ENCODE results near the gene SCARF2.

The SCARF2 gene

DNA sequence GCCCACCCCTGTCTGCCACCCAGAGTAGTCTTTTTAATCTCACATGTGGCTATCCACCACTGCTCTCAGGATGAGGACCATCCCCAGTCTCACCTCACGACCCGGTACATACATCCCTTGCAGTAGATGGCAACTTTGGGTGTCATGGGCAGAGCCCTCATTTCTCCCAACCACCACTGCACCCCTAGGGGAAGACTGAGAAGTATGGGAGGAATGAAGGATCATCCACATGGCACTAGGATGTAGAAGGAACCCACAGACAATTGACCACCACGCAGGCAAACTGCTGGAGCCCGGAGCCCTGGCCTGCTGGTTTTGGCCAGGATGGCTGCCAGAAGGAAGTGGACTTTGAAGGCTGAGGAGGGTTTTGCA, 1.9 kb upstream of the SCARF2 start:
- no peak for DNase-seq (ENCODE audit: low read depth)

DNA sequence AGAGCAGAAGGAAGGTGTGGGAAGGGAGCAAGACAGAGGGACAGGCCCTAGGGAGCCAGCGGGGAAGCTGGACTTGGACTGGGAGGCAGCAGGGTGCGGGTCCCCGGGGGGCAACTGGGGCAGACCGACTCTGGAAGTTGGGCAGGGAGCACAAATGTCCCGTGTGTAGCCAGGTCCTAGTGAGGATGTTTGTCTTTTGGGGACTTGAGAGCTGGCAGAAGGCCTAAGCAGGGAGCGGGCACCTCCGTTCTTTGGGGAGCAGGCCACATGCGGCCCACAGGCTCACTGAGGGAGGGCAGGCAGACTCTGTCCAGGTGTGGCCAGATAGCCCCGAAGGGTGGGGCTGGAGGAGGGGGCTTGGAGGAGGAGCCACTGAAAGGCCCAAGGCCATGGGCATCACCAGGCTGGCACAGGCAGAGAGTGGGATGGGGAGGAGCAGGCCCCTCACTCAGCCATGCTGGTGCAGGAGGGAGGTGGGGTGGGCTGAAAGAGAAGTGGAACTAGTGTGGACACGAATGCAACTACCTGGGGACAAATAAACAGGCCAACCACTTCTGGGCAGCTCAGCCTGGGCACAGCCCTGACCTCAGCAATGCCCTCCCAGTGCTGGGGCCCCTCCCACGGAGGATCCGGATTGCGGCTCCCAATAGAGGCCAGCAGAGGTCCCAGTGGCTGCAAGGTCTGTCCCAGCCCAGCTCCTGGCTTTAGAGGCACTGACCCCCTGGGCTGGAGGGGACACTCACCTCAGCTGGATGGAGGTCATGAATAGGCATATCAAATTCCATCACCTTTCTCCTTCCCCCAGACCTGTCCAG, 1.3 kb upstream of the SCARF2 start:
- DNase-seq (ENCODE audit: low read depth): no peak

DNA sequence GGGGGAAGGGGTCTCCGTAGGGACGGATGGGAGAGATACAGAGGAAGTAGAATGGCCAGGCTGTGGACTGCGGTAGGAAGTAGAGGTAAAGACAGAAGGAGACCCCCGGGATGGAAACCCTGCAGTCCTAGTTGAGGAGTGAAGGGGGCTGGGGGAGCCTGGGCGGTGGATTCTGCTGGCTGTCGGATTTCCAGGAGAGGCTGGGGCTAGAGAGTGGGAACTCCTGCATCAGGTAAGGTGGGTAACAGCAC, 727 bp upstream of the SCARF2 start:
- no peak for DNase-seq (ENCODE audit: low read depth)

DNA sequence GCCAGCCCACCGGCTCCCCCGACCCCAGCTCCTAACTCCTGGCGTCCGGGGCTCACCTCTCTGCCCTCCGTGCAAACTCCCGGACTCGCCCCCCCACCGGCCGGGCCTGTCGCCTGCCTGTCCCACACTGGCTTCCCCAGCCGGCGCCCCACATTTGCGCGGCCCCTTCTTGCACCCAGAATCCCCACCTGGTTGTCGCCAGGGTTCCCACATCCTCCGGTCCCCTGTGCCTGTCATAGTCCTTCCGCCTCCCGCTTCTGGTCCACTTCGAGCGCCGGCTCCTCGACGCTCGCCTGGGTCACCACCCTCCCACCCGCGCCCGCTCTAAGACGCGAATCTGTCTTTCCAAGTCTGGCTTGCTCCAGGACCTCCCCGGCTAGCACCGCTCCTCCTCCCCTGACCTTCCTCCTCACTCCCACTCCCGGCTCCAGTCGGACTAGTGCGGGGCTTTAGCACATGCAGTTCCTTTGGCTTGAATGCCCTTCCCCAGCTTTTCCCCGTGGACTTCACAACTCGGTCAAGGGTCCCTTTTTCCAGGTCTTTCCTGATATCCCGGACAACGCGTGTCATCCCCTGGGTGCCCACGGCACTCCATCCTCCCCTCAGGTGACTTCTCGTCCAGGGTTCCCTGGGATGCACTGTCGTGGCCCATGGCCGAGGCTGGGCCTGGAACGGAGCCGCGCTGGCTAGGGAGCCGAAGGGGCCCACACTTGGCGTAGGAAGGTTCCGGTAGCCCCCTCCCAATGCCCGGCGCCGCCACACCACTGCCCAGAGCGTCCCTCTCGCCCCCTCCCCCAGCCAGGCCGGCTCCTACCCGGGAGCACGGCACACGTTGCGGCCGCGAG, 635 bp downstream of the SCARF2 start:
- DNase-seq (ENCODE audit: low read depth): no peak

DNA sequence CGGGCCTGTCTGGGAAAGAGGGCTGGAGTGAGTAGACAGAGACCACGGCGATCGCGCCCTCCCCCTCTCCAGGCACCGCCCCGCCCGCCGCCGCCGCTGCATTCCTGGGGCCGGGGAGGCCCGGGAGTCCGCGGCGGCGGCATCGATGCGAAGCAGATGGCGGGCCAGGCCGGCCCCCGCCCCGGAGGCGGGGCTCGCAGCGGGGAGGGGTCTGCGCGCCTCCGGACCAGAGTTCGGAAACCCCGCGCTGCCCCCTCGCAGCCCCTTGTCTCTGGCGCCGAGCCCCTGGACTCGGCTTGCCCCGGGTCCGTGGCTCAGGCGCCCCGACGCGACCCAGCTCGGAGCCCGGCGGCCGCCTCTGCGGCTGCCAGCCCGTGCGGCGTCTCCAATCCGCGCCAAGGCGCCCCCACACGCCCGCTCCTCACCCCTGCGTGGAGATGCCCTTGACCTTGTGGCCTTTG, 1.3 kb downstream of the SCARF2 start:
- DNase-seq (ENCODE audit: low read depth): no peak

DNA sequence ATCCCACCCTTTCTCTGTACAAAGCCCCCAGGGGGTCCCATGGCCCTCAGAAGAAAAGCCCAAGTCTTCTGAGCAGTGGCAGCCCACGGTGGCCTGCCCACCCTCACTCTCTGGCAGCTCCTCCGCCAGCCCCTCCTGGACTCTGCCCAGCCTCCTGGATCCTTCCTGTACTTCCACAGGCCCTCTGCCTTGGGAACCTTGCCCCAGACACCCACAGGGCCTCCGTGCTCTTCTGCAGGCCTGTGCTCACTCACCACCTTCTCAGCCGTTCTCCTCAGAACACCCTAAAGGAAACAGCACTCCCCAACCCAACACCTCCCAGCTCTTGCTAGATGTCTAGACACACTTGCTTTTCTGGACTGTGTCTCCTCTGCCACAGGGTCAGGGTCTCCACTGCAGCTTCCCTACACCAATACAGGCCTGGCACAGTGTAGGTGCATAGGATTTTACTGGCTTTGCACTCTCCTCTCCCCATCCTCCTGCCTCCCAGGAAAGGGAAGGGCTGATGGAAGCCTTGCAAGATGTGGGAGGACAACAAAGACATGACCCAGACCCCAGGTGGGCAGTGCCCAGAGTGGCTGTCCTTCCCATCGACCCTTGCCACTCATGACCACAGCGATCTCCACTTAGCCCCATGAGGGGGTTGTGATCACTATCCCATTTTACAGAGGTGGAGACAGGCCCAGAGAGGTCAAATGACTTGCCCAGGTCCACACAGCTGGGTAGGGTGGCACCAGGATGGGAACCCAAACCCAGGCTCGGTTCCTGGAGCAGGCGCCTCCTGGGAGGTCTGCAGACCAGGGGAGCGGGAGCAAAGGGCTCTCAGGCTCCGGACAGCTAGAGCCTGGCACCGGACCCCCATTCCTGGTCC, 2.0 kb downstream of the SCARF2 start:
- DNase-seq (ENCODE audit: low read depth): no peak

DNA sequence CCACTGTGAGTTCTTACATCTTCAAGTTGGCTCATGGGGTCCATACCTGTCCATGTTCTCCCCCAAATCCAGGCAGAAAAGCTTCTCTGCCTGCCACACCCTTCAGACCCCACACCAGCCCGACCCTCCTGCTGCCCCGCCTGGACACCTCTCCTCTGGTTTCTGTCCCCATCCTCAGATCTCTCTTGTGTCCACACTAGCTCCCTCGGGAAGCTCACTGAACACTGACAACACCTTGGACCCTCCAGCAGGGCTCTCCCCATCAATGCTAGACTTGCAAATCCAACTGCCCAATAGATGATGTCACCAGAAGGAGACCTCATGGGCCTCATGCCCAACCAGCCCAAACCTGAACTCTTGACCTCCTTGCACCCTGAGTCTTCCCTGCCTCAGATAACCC, 2.9 kb downstream of the SCARF2 start:
- DNase-seq (ENCODE audit: low read depth): no peak

DNA sequence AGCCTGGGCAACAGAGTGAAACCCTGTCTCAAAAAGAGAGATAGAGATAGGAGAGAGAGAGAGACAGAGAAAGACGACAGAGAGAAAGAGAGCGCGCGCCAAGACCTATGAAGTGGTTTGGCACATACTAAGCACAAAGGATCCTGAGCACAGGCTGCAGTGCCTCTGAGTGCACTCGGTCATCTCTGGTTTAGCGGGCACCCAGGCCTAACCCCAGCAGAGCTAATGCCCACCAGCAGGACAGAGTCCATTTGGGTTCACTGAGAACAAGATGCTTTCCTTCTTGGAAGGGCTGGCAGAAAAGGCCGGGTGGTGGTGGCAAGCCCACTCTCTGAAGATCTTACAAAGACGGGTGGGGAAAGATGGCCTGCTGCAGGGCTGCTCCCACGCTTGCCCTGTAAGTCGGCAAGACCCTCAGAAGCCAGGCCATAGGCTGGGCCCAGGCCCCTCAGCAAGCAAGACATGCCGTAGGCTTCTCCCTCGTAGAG, 3.3 kb downstream of the SCARF2 start:
- no peak for DNase-seq (ENCODE audit: low read depth)

DNA sequence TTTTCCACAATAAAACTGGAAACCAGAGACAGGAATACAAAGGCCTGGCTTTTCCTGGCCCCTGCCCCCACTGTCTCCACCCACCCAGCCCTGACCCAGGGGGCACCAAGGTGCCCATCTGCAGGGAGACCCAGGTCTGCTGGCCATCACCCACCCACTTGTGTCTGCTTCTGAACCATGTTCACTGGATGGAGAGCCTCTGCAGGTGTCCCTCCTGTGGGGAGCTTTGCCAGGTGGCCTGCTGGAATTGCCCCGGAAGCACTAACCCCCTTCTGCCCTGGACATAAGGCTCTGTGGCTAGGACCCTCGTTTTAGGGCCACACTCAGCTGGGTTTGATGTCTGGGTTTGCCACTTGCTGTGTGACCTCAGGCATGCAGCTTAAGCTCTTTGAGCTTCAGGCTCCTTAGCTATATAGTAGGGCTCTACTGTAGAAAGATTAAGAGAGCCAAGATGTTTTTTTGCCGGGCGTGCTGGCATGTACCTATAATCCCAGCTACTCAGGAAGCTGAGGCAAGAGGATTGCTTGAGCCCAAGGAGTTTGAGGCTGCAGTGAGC, 3.9 kb downstream of the SCARF2 start:
- DNase-seq (ENCODE audit: low read depth): no peak

DNA sequence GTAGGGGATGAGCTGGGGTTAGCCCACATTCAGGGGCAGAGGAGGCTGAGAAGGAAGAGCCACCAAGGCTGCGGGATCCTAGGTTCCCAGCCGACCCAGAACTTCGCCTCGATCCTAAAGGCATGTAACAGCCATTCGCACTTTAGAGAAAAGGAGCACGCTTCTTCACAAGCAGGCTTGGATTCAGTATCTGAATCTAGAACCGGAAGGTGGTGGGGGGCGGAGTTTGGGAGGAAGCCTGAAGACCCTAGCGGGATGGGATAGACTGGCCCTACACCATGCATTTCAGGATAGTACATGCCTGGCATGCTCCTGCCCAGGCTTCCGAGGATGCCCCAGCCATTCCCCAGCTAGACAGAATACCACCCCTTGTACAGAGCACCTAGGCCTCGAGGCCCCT, 4.4 kb downstream of the SCARF2 start:
- no peak for DNase-seq (ENCODE audit: low read depth)

DNA sequence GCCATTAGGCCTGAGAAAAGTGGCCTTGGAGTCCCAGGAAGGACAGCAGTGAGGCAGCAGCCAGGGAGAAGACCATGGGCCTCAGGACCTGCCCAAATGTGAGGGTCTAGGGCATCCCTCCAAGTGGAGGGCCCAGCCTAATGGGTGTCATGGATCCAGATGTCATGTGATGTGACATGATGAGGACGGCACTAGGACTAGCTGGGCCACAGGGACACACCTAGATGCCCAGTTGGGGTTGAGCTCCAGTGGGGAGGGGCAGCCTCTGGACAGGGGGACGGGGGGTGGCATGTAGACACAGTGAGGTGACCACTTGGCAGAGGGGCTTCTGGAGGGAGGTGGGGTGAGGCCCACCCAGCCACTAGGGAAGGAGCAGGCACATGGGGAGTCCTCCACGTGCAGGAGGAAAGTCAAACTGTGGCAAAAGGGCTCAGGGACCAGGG, 5.4 kb downstream of the SCARF2 start:
- DNase-seq (ENCODE audit: low read depth): no peak

DNA sequence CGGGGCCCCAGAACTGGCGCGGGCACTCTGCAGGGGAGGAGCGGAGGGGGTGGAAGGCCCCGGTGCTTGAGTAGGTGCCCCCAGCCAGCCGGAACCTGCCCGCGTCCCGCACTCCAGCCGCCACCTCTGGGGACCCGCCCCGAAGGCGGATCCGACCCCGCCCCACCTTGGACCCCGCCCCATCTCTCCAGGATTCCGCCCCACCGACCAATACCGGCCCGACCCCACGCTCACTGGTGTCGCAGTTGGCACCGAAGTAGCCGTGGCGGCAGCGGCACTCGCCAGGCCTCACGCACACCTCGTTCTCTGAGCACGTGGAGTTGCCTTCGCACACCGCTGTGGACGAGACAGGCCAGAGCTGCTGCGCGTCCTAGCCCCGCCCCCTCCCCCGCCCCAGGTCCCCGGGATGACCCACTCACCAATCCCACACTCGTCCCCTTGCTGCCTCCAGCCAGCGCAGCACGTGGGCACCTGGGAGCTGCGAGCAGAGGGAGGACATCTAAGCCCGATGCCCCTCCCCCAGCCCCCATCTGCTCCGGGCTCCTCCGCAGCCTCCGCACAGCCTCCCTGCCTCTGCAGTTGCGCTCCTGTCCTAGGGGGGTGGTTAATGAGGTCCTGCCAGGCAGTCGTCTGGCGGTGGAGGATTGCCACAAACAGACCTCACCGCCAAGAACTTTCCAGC, 6.0 kb downstream of the SCARF2 start:
- DNase-seq (ENCODE audit: low read depth): no peak

DNA sequence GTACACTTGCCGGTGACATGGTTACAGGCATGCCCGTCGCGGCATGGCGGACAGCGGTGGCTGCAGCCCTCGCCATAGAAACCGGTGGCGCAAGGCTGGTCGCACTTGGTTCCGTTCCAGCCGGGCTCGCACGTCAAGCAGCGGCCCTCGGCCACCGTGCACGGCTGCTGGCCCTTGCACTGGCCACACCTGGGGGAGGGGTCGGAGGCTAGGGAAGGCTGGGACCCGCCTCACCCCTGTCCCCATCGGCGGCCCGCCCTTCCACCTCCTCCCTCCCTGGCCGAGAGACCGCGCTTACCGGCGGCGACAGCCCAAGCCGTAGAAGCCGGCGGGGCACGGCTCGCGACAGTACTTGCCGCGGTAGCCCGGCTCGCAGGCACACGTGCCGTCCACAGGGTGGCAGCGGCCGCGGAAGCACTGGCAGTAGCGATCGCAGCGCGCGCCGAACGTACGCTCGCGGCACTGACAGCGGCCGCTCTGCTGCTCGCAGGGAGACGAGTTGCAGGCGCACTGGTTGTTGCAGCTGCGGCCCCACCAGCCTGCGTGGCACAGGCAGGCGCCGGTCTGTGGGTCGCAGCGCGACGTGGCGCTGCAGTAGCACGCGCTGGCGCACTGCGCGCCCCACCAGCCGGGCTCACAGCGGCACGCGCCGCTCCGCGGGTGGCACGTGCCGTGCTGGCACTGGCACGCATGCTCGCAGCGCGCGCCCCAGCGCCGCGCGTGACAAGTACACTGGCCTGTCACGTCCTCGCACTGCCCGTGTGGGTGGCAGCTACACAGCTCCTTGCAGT, 6.7 kb downstream of the SCARF2 start:
- DNase-seq (ENCODE audit: low read depth): no peak

DNA sequence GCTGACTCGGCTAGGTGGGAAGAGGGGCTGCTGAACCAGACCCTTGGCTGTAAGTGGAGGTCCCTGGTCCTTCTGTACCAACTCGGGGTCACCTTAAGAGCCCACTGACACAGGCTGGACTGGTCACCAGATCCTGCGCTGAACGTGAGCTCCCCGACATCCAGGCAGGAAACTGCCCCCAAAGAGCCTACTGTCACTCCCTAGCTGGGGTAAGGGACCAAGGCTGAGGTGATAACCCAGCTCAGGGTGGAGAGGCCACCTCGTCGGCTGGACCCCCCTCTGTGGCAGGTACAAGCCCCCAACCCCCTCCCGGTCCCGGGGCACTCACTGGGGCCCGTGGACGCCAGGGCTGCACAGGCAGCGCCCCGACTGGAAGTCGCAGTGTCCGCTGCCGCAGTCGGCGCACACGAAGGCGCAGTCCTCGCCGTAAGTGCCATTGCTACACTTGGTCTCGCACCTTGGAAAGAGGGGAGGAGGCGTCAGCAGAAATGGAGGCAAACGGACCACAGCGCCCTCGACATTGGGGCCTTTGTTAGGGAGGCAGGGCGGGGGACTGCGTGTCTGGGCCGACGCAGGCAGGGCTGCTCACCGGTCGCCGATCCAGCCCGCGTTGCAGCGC, 7.4 kb downstream of the SCARF2 start:
- no peak for DNase-seq (ENCODE audit: low read depth)

DNA sequence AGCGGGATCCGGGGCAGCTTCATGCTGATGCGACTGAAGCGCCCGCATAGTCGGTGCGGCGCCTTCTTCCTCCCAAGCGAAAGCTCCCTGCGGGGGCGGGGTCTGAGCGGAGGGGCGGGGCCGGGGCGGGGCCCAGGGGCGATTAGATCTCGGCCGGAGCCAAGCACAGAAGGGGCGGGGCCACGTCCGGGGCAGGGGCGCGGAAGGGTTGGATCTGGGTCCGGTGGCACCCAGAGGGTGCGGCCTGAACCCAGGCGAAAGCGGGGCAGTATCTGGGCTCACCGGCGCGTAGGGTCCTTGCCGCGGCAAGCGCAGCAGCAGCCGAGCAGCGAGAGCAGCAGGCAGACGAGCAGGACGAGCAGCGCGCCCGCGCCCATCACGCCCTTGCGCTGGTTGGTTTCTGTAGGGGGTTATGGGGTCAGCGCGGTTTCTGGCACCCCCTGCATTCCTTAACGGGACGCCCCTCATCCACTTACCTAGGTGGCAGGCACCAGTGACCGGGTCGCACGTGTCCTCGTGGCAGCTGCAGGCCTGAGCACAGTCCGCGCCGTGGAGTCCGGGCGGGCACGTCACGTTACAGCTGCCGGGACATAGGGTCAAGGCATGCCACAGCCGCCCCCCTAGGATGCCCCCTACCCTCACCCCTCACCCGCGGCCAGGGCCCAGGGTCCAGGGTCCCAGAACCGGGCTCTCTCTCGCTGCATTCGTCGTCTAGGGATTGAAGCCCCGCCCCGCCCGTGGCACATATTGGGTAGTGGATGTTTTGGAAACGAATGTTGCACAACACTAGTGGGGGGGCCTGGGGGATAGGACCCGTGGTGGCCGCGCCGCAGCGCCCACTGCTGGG, 8.1 kb downstream of the SCARF2 start:
- no peak for DNase-seq (ENCODE audit: low read depth)

DNA sequence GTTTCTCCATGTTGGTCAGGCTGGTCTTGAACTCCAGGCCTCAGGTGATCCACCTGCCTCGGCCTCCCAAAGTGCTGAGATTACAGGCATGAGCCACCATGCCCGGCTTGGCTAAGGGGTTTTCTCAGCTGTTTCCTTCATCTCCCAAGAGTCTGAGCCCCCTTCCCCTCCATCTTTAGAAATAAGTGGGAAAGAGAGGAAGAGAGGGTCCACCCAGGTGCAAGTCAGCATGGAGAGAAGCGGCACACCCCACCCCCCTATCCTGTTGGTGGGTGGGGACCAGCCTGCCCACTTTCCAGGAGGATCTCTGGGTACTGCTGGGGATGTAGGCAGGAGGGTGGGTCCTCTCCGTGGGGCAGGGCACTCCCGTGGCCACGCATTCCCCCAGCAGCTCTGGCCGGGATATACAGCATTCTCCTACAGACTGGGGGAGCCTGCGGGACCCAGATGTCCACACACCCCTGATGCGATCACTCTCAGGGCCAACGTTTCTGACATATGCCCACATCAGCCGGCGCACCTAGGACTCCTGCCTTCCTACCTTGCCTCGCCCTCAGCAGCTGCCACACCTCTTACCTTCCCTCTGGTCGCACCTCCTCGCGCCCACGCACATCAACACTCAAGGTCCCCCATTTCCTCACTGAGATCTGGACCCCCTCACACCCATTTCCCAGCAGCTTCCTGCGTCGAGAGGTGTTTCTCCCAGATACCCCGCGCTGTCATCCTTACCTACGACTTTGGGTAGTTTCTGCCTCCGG, 8.9 kb downstream of the SCARF2 start:
- no peak for DNase-seq (ENCODE audit: low read depth)

DNA sequence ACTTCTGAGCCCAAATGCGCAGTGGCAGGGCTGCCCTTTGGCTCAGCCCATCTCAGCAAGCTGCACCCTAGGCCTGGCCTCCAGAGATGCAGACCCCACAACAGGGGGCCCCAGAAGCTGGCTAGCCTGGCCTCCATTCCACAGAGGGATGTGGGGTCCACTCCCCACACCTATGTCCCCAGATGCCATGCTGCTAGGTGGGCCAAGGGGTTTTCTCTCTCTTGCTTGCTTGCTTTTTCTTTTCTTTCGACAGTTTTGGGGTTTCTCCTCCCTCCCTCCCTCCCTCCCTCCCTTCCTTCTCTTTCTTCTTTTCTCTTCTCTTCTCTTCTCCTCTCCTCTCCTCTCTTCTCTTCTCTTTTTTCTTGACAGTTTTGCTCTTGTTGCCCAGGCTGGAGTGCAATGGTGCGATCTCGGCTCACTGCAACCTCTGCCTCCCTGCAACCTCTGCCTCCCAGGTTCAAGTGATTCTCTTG, 9.6 kb downstream of the SCARF2 start:
- no peak for DNase-seq (ENCODE audit: low read depth)

All from non-pigmented ciliary epithelial cell (primary cell).